GM18505 (cell line): ENCODE results near the gene DNAH12.

Experiments used
- ATAC-seq: cut with Tn5 transposase; IDR thresholded peaks from one replicate; pipeline ENCODE4 v1.9.1; 2021; ENCODE audit not compliant: unreplicated experiment
- POLR2A ChIP-seq: IDR thresholded peaks from 4 replicates; pipeline ENCODE4 v1.6.1; 2011; ENCODE audit warnings: borderline replicate concordance; ENCODE audit not compliant: insufficient read depth, insufficient read length; ENCODE audit errors: extremely low read depth

Gene DNAH12

DNA sequence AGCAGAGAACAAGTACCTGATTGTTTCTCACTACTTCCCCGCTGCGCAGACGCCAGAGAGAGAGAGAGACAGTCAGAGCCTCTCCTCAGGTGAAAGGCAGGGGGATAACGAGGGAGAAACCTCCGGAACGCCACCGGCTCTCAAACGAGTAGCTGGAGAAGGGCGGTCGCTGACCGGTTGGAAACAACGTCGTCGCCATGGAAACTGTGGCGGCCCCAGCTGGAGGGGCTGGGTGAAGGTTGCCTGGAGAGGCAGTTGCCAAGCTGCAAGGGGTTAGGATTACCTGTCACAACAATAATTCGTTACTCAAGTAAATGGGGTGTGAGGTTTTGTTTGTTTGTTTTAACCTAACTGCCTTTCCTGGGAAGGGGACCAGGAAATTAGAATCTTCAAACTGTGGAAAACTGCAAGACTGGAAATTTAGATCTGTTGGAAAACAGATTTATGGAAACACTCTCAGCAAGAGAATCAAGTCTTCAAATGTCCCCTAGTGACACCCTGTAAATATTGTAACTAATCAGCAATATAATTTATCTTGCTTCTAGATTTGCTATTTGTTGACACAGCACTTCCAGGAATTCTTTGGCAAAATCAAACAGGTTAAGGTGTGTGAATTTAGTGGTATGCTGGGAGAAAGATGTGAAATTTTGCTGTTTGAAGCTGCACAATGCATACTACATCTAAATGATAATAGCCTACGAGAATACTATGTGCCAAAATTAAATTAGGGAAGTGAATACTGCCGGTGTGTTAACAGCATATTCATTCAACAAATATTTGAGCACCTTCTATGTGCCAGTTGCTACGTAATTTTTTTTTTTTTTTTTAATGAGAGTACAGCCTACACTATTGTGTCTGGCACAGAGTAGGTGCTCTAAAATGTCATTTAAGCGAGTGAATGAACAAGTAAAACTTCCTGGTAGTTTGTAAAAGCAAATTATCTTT is at the start of gene DNAH12:
TSS of gene DNAH12 (minus strand) at position 164 of the 945 bp plus-strand sequence. CDS start 1,474 bp downstream, outside the sequence.
- no peak for ATAC-seq
- TF ChIP-seq POLR2A, result no peak

DNA sequence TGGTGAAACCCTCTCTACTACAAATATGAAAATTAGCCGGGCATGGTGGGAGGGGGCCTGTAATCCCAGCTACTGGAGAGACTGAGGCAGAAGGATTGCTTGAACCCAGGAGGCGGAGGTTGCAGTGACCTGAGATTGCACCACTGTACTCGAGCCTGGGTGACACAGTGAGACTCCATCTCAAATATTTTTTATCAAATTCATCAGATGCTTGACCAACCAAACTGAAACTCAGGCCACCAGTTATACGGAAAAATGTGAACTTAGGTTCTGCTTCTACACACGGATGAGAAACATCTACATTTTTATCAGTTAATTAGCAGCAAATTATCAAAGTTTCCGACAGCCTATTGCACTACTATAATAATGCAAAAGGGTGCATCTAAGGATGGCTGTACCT is 48.2 kb upstream of the DNAH12 start:
- no peak for TF ChIP-seq POLR2A

DNA sequence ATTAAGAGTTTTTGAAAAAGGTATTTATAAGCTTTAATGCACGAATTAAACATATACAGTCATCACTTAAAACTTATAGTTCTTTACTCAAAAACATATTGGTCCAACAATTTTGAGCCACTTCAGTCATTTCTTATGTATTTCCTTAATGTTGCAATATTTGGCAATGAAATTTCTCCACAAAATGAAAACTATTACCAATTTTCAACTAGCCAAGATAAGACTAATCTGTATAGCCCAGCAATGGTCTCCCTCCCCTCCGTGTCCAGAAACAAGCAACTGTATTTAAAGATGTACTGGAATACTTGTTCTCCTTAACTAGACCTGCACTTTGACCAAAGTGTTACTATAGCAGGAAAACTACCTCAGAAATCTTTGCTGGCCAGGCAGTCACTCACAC is 43.8 kb upstream of the DNAH12 start:
- ATAC-seq, result no peak
- no peak for TF ChIP-seq POLR2A

More for the DNA sequence above, 48.2 kb upstream of the DNAH12 start:
- no peak for ATAC-seq

DNA sequence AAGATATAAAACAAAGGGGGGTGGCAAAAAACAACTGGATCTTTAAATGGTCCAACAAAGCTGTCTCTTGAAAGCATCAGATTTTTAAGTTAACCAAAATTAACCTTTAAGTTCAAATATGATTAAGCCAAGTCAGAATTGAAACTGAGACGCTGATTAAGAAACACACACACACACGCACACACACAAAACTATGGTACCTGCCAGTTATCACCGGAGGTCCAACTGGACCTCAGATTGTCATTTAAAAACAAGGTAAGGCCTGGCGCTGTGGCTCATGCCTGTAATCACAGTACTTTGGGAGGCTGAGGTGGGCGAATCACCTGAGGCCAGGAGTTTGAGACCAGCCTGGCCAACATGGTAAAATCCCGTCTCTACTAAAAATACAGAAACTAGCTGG is 42.6 kb upstream of the DNAH12 start:
- ATAC-seq, result no peak
- TF ChIP-seq POLR2A, result no peak

GRCh38 chr3:57583544-57583943 is 39.4 kb upstream of the DNAH12 start:
- no peak for ATAC-seq
- TF ChIP-seq POLR2A, result no peak

GRCh38 chr3:57582474-57583168 is 38.5 kb upstream of the DNAH12 start:
- no peak for ATAC-seq

DNA sequence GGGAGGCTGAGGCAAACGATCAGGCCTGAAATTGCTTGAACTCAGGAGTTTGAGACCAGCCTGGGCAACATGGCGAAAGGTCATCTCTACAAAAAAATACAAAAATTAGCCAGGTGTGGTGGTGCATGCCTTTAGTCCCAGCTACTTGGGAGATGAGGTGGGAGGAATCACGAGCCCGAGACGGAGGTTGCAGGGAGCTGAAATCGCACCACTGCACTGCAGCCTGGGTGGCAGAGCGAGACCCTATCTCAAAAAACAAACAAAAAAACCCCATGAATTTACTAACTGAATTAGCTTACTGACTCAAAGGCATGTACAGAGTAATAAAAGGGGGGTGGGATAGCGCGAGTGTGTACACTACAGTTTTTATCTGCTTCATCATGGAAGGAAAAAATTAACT is 33.7 kb upstream of the DNAH12 start:
- ATAC-seq, result no peak
- no peak for TF ChIP-seq POLR2A

More at GRCh38 chr3:57582474-57583168, 38.5 kb upstream of the DNAH12 start:
- no peak for TF ChIP-seq POLR2A

- ATAC-seq, result no peak
- no peak for TF ChIP-seq POLR2A
Observed at GRCh38 chr3:57575966-57576626, 32.0 kb upstream of the DNAH12 start.

GRCh38 chr3:57572096-57572495 is 28.0 kb upstream of the DNAH12 start:
- no peak for ATAC-seq
- TF ChIP-seq POLR2A, result no peak

GRCh38 chr3:57570878-57571277 is 26.7 kb upstream of the DNAH12 start:
- no peak for ATAC-seq
- TF ChIP-seq POLR2A, result no peak

DNA sequence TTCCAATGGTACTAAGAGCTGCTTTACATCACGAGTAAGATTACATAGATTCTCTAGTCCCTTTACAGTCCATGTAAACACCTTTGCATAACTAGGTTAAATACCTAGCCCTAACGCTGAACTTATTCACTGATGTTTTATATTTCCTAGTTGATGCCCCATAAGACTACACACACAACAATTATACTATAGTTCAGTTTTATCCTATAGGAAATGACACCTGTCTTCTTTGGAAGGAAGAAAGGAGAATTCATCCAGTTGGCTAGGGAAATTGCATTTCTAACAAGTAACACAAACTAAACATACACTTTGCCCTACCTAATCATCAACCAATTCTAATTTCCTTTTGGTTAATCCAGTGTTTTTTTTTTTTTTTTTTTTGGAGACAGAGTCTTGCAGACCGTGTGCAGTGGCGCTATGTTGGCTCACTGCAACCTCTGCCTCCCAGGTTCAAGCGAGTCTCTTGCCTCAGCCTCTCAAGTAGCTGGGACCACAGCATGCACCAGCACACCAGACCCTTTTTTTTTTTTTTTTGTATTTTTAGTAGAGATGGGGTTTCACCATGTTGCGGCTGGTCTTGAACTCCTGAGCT is 25.8 kb upstream of the DNAH12 start:
- ATAC-seq, result no peak
- TF ChIP-seq POLR2A, result no peak

- ATAC-seq, result no peak
- TF ChIP-seq POLR2A, result no peak
Observed at GRCh38 chr3:57559526-57559925, 15.4 kb upstream of the DNAH12 start.

GRCh38 chr3:57557085-57557537 is 13.0 kb upstream of the DNAH12 start:
- peak; percentile 40 for TF ChIP-seq POLR2A
- peak; percentile 19 for ATAC-seq
